GM13977 (cell line): ENCODE data around the gene PCDHGA9.

Source experiments
- DNase-seq: peaks from one replicate; pipeline ENCODE4 v3.0.0; 2012; ENCODE audit warnings: low spot score
- CTCF ChIP-seq: IDR thresholded peaks from 2 replicates; pipeline ENCODE4 v1.5.1; 2012; ENCODE audit warnings: mild to moderate bottlenecking, control low read depth; ENCODE audit not compliant: insufficient read depth; ENCODE audit errors: extremely low read depth, missing control alignments
- in situ Hi-C: fragments of 300-500 bp; cut with MboI; formaldehyde crosslinking; loops from one replicate; pipeline ENCODE4 v1.12.0; 2022; ENCODE audit warnings: low sequenced_read_pairs, low pct_unique_long_range_greater_than_20kb, mixed read lengths, inconsistent platforms; ENCODE audit not compliant: unreplicated experiment

Gene PCDHGA9

GRCh38 chr5:141360685-141361084, 41.9 kb upstream of the PCDHGA9 start:
- in situ Hi-C loops, result no loop called here
- DNase-seq, result no peak
- no peak for TF ChIP-seq CTCF

GRCh38 chr5:141362719-141363118, 39.9 kb upstream of the PCDHGA9 start:
- no peak for TF ChIP-seq CTCF
- in situ Hi-C loops, result no loop called here
- DNase-seq, result no peak

GRCh38 chr5:141363952-141364660, 38.5 kb upstream of the PCDHGA9 start, which contains the start of gene PCDHGA5:
TSS of gene PCDHGA5 (plus strand) at chr5:141364162. CDS start at chr5:141364331, 169 bp downstream.
- DNase-seq, result no peak
- in situ Hi-C loops, result no loop called here

GRCh38 chr5:141366016-141366896, 36.3 kb upstream of the PCDHGA9 start:
- no peak for TF ChIP-seq CTCF
- in situ Hi-C loops, result no loop called here
- no peak for DNase-seq

More at GRCh38 chr5:141363952-141364660, 38.5 kb upstream of the PCDHGA9 start, which contains the start of gene PCDHGA5:
- TF ChIP-seq CTCF, result no peak

- peak; percentile 77 for TF ChIP-seq CTCF
- peak; percentile 84 for DNase-seq
- in situ Hi-C loops, result no loop called here
Measured at GRCh38 chr5:141369994-141370848, 32.4 kb upstream of the PCDHGA9 start, which contains the start of gene PCDHGB3. TSS of gene PCDHGB3 (plus strand) at chr5:141370242. CDS start at chr5:141370395, 153 bp downstream.
